ENCODE measurements around the gene BICDL1. TPM values are rescaled to one million over a fixed set of nuclear protein-coding genes. Genes with fewer than 3 reads are reported as not detected.

The BICDL1 gene
- total and polyA plus RNA-seq, 2 of the 4 experiments (the other 2 are of a cell fraction), result not detected

- Histone ChIP-seq H3K4me1 (ENCODE audit: control insufficient read depth, insufficient read depth, low read length) (no peaks in the 10 kb centered on the region), H3K4me2 (ENCODE audit: low read depth, low read length) (no peak overlapping the region), H2BK5ac (ENCODE audit: low read depth, low read length, poor library complexity, severe bottlenecking) (no peak overlapping the region), H4K8ac (ENCODE audit: low read depth in 2 of 2, low read length in 2 of 2) (no peak overlapping the region), H2BK120ac (ENCODE audit: low read depth, low read length) (no peak overlapping the region), H3K18ac (ENCODE audit: low read depth, low read length) (no peak overlapping the region), H4K20me1 (ENCODE audit: insufficient read depth, low read length) (no peaks in the 10 kb centered on the region), H3K56ac (ENCODE audit: extremely low read depth, insufficient read depth, low read length) (no peak overlapping the region), H2BK15ac (ENCODE audit: low read depth, low read length) (no peak overlapping the region), H3K27ac (ENCODE audit: insufficient read depth, low read length) (no peak overlapping the region), H3K9me1 (ENCODE audit: insufficient read depth, low read length) (no peaks in the 10 kb centered on the region), H3K4me3 (ENCODE audit: insufficient read depth, low read depth, low read length) (no peak overlapping the region), H3K36me3 (ENCODE audit: control insufficient read depth, insufficient read depth, low read length) (no peaks in the 10 kb centered on the region), H4K5ac (ENCODE audit: low read depth, low read length) (no peak overlapping the region), H3K9me3 (ENCODE audit: control insufficient read depth, insufficient read depth, low read length) (no peaks in the 10 kb centered on the region), H2AK9ac (replicated peaks; ENCODE audit: low read depth, low read length, poor library complexity) (no peak overlapping the region), H3K14ac (replicated peaks; ENCODE audit: low read depth, low read length) (no peak overlapping the region), H3K79me1 (ENCODE audit: low read depth in 1 of 2, low read length in 2 of 2) (no peaks in the 10 kb centered on the region), H4K91ac (ENCODE audit: insufficient read depth, low read depth, low read length) (no peak overlapping the region), H3K4ac (ENCODE audit: low read depth, low read length) (no peak overlapping the region), H3K9ac (ENCODE audit: low read depth, low read length) (no peak overlapping the region), H3K23ac (ENCODE audit: low read depth, low read length) (no peak overlapping the region), H2BK20ac (ENCODE audit: low read depth, low read length) (no peak overlapping the region), H3K27me3 (ENCODE audit: control insufficient read depth, insufficient read depth, low read length) (0 out of 2 replicates have a peak, but pooled peaks cover 1% of the 10 kb centered on the region), H2AFZ (replicated peaks; ENCODE audit: low read length, poor library complexity) (no peak overlapping the region), H2AK5ac (ENCODE audit: low read depth, low read length) (no peak overlapping the region)
- no TSS peak for BruUV-seq (replicated peaks)
- no peak for ATAC-seq (ENCODE audit: low read depth)
- intact Hi-C loops (cut with micrococcal nuclease), result no loop called here
- POLR2A ChIA-PET (ENCODE audit: unreplicated experiment), result no interaction called here
- in situ Hi-C loops (cut with MboI; ENCODE audit: low sequenced_read_pairs), result no loop called here
- dilution Hi-C loops (cut with HindIII; ENCODE audit: low sequenced_read_pairs, unreplicated experiment), result no loop called here
- no peak for TF ChIP-seq BHLHE40 (IDR thresholded peaks at IDR 0.05; ENCODE audit: low read depth, low read length)
- TF ChIP-seq MXI1 (IDR thresholded peaks at IDR 0.05; ENCODE audit: borderline replicate concordance, low read depth, low read length), result no peak
- TF ChIP-seq SMC3 (IDR thresholded peaks at IDR 0.05; ENCODE audit: low read depth, low read length), result no peak
- no peak for TF ChIP-seq CHD1 (IDR thresholded peaks at IDR 0.05; ENCODE audit: low read depth, low read length)
- no peak for TF ChIP-seq FOS (IDR thresholded peaks at IDR 0.05; ENCODE audit: low read depth, low read length)
- TF ChIP-seq MAFK (IDR thresholded peaks at IDR 0.05; ENCODE audit: low read depth, low read length), result no peak
- no peak for TF ChIP-seq MAZ (IDR thresholded peaks at IDR 0.05; ENCODE audit: borderline replicate concordance, low read depth, low read length)
- TF ChIP-seq ELK1 (IDR thresholded peaks at IDR 0.05; ENCODE audit: borderline replicate concordance, low read depth, low read length), result no peak
- TF ChIP-seq RFX5 (IDR thresholded peaks at IDR 0.05; ENCODE audit: low read depth, low read length), result no peak
- no peak for TF ChIP-seq POLR2A (IDR thresholded peaks at IDR 0.05; ENCODE audit: low read depth, low read length)
- TF ChIP-seq CEBPB (IDR thresholded peaks at IDR 0.05; ENCODE audit: low read depth, low read length), result no peak
- no peak for TF ChIP-seq NFE2L2 (IDR thresholded peaks at IDR 0.05; ENCODE audit: low read depth, low read length)
- no peak for TF ChIP-seq CTCF (conservative IDR thresholded peaks at IDR 0.05; ENCODE audit: low read depth, low read length)
- no peak for TF ChIP-seq RCOR1 (IDR thresholded peaks at IDR 0.05; ENCODE audit: insufficient replicate concordance, low read length)
- TF ChIP-seq USF2 (IDR thresholded peaks at IDR 0.05; ENCODE audit: low read depth, low read length), result no peak
- no peak for TF ChIP-seq RAD21 (IDR thresholded peaks at IDR 0.05; ENCODE audit: low read length)
- no CpG with 5 or more reads among the region's 6 CpGs for WGBS, 2 experiments (ENCODE audit: extremely low coverage in 2 of 2, insufficient read length in 1 of 2)
- CTCF ChIA-PET, result no interaction called here
- no peak for DNase-seq
Observed at GRCh38 chr12:119946213-119946612, 42.8 kb upstream of the BICDL1 start.

Measured in IMR-90 (cell line).